Measurements from ENCODE around the gene GP1BB.

DNA sequence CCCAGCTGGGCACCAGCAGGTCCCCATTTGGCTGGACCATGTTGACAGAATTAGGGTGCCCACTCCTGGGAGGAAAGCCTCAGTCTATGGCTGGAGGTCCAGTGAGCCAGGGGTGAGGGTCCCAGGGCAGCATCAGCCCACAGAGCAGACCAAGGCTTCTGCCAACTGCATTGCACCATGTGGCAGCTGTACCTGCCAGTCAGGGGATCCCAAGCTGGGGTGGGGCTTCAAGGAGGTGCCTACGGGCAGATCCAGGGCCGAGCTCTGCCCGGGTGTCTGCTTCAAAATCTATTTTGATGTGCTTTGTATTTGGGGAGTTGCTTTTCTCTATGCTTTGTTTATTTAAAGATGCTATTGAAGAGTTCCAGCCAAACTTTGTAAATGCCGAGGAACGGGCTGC is 10.4 kb downstream of the GP1BB start:
- TF ChIP-seq, protein P1, sequence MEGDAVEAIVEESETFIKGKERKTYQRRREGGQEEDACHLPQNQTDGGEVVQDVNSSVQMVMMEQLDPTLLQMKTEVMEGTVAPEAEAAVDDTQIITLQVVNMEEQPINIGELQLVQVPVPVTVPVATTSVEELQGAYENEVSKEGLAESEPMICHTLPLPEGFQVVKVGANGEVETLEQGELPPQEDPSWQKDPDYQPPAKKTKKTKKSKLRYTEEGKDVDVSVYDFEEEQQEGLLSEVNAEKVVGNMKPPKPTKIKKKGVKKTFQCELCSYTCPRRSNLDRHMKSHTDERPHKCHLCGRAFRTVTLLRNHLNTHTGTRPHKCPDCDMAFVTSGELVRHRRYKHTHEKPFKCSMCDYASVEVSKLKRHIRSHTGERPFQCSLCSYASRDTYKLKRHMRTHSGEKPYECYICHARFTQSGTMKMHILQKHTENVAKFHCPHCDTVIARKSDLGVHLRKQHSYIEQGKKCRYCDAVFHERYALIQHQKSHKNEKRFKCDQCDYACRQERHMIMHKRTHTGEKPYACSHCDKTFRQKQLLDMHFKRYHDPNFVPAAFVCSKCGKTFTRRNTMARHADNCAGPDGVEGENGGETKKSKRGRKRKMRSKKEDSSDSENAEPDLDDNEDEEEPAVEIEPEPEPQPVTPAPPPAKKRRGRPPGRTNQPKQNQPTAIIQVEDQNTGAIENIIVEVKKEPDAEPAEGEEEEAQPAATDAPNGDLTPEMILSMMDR (IDR thresholded peaks at IDR 0.05), result no peak
- TF ChIP-seq, protein P2, sequence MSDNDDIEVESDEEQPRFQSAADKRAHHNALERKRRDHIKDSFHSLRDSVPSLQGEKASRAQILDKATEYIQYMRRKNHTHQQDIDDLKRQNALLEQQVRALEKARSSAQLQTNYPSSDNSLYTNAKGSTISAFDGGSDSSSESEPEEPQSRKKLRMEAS (IDR thresholded peaks at IDR 0.05), result no peak
- TF ChIP-seq ESRRA (IDR thresholded peaks at IDR 0.05; ENCODE audit: borderline replicate concordance, low read length) (no peak), NR3C1 (IDR thresholded peaks at IDR 0.05) (no peak)
- TF ChIP-seq, protein P3, sequence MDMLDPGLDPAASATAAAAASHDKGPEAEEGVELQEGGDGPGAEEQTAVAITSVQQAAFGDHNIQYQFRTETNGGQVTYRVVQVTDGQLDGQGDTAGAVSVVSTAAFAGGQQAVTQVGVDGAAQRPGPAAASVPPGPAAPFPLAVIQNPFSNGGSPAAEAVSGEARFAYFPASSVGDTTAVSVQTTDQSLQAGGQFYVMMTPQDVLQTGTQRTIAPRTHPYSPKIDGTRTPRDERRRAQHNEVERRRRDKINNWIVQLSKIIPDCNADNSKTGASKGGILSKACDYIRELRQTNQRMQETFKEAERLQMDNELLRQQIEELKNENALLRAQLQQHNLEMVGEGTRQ (IDR thresholded peaks at IDR 0.05), result no peak

Measured in A549 (cell line).